Measurements from ENCODE around the gene ALG12.
A peak's percentile ranks its signal among the peaks of the same experiment; 100 is the strongest.

ALG12 gene

GRCh38 chr22:49917974-49918910, at the start of gene ALG12, which contains the start of gene CRELD2:
Gene ALG12, minus strand, starts transcription at chr22:49918438. Its CDS starts 4,673 bp downstream, at chr22:49913765.
Gene CRELD2, plus strand, starts transcription at chr22:49918634. Its CDS starts 136 bp downstream, at chr22:49918770.
- DNase-seq, result peak; percentile 98

- peak; percentile 61 for DNase-seq
Observed at GRCh38 chr22:49967706-49968208, 49.5 kb upstream of the ALG12 start.

- peak; percentile 71 for DNase-seq
Observed at GRCh38 chr22:49966774-49967705, 48.8 kb upstream of the ALG12 start.

- peak; percentile 71 for DNase-seq
Observed at GRCh38 chr22:49966041-49966773, 48.0 kb upstream of the ALG12 start.

GRCh38 chr22:49965091-49966040, 47.1 kb upstream of the ALG12 start:
- peak; percentile 73 for DNase-seq

- peak; percentile 67 for DNase-seq
Observed at GRCh38 chr22:49964136-49965090, 46.2 kb upstream of the ALG12 start.

- peak; percentile 65 for DNase-seq
Observed at GRCh38 chr22:49963647-49964026, 45.4 kb upstream of the ALG12 start.

GRCh38 chr22:49962751-49963646, 44.8 kb upstream of the ALG12 start:
- peak; percentile 63 for DNase-seq

- DNase-seq, result peak; percentile 95
Observed at GRCh38 chr22:49962012-49962750, 43.9 kb upstream of the ALG12 start.

GRCh38 chr22:49961601-49962011, 43.4 kb upstream of the ALG12 start:
- DNase-seq, result no peak

GRCh38 chr22:49961005-49961600, 42.9 kb upstream of the ALG12 start:
- peak; percentile 83 for DNase-seq

- peak; percentile 95 for DNase-seq
Observed at GRCh38 chr22:49960159-49961004, 42.1 kb upstream of the ALG12 start, which contains the start of gene PIM3. Gene PIM3, plus strand, starts transcription at chr22:49960772. Its CDS starts 176 bp downstream, at chr22:49960948.

- DNase-seq, result no peak
Observed at GRCh38 chr22:49959782-49960158, 41.5 kb upstream of the ALG12 start.

GRCh38 chr22:49958931-49959781, 40.9 kb upstream of the ALG12 start:
- DNase-seq, result no peak

GRCh38 chr22:49958366-49958921, 40.2 kb upstream of the ALG12 start:
- no peak for DNase-seq
